ENCODE data around the gene KY. TPM values are rescaled to one million over a fixed set of nuclear protein-coding genes. Genes with fewer than 3 reads are reported as not detected.

The KY gene
- total and polyA plus RNA-seq, 10 of the 15 experiments (the other 5 are each of a cell fraction or from before 2014, with no cell fraction given), result 0.04 to 0.11 TPM; not detected in 8

DNA sequence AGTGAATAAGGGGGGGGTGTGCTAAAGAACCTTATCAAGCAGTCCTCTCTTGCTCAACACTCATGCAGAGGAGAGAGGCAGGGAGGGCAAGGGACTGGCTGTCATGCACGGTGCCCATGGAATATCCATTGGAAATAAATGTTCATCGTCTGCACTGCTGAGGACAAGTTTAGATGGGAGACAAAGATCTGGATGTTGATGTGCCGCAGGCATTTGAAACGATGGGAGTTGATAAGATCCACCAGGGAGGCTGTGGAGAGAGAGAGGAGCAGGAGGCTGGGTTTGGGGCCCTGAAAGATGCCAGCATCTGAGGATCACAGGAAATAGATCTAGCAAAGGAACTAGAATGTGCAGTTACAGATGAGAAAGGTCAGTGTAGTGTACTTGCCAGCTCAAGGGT lies 88.8 kb downstream of the KY start:
- in situ Hi-C loops (cut with MboI) (no loop called here), intact Hi-C loops (cut with micrococcal nuclease; ENCODE audit: unreplicated experiment) (no loop called here)
- no peak for FAIRE-seq
- no peaks in the 10 kb centered on the region for H3K9me3 ChIP-seq (replicated peaks; ENCODE audit: control insufficient read depth, insufficient read depth, low read length)
- H2AFZ ChIP-seq (ENCODE audit: control insufficient read depth, low read depth, low read length), result no peak overlapping the region
- H3K4me2 ChIP-seq (ENCODE audit: control insufficient read depth, insufficient read depth), result no peak overlapping the region
- RAD21 ChIA-PET (ENCODE audit: unreplicated experiment), result no interaction called here
- SMC1A ChIA-PET (ENCODE audit: uncharacterized antibody, unreplicated experiment), result no interaction called here
- H3K36me3 ChIP-seq (ENCODE audit: control insufficient read depth in 2 of 2, insufficient read depth in 2 of 2, low read length in 1 of 2), result peaks cover 2 to 7% of the 10 kb centered on the region in 2 experiments; a peak in 3 of 4 replicates
- H3K27me3 ChIP-seq (replicated peaks in 1 of 2; ENCODE audit: control insufficient read depth in 2 of 2, insufficient read depth in 2 of 2, low read length in 1 of 2), result no peaks in the 10 kb centered on the region
- H3K27ac ChIP-seq (ENCODE audit: control insufficient read depth, insufficient read depth), result no peak overlapping the region
- CTCF ChIA-PET, result no interaction called here
- H4K20me1 ChIP-seq (ENCODE audit: control insufficient read depth, insufficient read depth), result no peaks in the 10 kb centered on the region
- no peak overlapping the region for H3K9ac ChIP-seq (ENCODE audit: control insufficient read depth, insufficient read depth, low read length)
- POLR2A ChIA-PET, result no interaction called here
- 93% methylated on average over 4 of the region's 4 CpGs for WGBS (ENCODE audit: insufficient coverage, insufficient replicate concordance, low lambda C conversion rate, missing lambda C conversion rate)
- no peaks in the 10 kb centered on the region for H3K4me1 ChIP-seq (ENCODE audit: control insufficient read depth, insufficient read depth, low read length)
- no peak overlapping the region for H3K4me3 ChIP-seq
- BruUV-seq (replicated peaks), result no TSS peak
- ATAC-seq, result no peak
- no peaks in the 10 kb centered on the region for H3K79me2 ChIP-seq (ENCODE audit: control insufficient read depth, insufficient read depth, low read length)
- DNase-seq (ENCODE audit: low read depth, low spot score), result no peak
- TF ChIP-seq GABPA (IDR thresholded peaks at IDR 0.05; ENCODE audit: low read depth), result no peak
- TF ChIP-seq, protein P1, sequence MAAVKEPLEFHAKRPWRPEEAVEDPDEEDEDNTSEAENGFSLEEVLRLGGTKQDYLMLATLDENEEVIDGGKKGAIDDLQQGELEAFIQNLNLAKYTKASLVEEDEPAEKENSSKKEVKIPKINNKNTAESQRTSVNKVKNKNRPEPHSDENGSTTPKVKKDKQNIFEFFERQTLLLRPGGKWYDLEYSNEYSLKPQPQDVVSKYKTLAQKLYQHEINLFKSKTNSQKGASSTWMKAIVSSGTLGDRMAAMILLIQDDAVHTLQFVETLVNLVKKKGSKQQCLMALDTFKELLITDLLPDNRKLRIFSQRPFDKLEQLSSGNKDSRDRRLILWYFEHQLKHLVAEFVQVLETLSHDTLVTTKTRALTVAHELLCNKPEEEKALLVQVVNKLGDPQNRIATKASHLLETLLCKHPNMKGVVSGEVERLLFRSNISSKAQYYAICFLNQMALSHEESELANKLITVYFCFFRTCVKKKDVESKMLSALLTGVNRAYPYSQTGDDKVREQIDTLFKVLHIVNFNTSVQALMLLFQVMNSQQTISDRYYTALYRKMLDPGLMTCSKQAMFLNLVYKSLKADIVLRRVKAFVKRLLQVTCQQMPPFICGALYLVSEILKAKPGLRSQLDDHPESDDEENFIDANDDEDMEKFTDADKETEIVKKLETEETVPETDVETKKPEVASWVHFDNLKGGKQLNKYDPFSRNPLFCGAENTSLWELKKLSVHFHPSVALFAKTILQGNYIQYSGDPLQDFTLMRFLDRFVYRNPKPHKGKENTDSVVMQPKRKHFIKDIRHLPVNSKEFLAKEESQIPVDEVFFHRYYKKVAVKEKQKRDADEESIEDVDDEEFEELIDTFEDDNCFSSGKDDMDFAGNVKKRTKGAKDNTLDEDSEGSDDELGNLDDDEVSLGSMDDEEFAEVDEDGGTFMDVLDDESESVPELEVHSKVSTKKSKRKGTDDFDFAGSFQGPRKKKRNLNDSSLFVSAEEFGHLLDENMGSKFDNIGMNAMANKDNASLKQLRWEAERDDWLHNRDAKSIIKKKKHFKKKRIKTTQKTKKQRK (IDR thresholded peaks at IDR 0.05; ENCODE audit: low read depth, low read length), result no peak
- TF ChIP-seq DPF2 (IDR thresholded peaks at IDR 0.05), result no peak
- TF ChIP-seq, protein P2, sequence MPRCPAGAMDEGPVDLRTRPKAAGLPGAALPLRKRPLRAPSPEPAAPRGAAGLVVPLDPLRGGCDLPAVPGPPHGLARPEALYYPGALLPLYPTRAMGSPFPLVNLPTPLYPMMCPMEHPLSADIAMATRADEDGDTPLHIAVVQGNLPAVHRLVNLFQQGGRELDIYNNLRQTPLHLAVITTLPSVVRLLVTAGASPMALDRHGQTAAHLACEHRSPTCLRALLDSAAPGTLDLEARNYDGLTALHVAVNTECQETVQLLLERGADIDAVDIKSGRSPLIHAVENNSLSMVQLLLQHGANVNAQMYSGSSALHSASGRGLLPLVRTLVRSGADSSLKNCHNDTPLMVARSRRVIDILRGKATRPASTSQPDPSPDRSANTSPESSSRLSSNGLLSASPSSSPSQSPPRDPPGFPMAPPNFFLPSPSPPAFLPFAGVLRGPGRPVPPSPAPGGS (IDR thresholded peaks at IDR 0.05; ENCODE audit: borderline replicate concordance, insufficient read depth, low read depth, low read length, poor library complexity, severe bottlenecking), result no peak
- TF ChIP-seq, protein P3, sequence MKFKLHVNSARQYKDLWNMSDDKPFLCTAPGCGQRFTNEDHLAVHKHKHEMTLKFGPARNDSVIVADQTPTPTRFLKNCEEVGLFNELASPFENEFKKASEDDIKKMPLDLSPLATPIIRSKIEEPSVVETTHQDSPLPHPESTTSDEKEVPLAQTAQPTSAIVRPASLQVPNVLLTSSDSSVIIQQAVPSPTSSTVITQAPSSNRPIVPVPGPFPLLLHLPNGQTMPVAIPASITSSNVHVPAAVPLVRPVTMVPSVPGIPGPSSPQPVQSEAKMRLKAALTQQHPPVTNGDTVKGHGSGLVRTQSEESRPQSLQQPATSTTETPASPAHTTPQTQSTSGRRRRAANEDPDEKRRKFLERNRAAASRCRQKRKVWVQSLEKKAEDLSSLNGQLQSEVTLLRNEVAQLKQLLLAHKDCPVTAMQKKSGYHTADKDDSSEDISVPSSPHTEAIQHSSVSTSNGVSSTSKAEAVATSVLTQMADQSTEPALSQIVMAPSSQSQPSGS (IDR thresholded peaks at IDR 0.05; ENCODE audit: low read length), result no peak
- TF ChIP-seq, protein P4, sequence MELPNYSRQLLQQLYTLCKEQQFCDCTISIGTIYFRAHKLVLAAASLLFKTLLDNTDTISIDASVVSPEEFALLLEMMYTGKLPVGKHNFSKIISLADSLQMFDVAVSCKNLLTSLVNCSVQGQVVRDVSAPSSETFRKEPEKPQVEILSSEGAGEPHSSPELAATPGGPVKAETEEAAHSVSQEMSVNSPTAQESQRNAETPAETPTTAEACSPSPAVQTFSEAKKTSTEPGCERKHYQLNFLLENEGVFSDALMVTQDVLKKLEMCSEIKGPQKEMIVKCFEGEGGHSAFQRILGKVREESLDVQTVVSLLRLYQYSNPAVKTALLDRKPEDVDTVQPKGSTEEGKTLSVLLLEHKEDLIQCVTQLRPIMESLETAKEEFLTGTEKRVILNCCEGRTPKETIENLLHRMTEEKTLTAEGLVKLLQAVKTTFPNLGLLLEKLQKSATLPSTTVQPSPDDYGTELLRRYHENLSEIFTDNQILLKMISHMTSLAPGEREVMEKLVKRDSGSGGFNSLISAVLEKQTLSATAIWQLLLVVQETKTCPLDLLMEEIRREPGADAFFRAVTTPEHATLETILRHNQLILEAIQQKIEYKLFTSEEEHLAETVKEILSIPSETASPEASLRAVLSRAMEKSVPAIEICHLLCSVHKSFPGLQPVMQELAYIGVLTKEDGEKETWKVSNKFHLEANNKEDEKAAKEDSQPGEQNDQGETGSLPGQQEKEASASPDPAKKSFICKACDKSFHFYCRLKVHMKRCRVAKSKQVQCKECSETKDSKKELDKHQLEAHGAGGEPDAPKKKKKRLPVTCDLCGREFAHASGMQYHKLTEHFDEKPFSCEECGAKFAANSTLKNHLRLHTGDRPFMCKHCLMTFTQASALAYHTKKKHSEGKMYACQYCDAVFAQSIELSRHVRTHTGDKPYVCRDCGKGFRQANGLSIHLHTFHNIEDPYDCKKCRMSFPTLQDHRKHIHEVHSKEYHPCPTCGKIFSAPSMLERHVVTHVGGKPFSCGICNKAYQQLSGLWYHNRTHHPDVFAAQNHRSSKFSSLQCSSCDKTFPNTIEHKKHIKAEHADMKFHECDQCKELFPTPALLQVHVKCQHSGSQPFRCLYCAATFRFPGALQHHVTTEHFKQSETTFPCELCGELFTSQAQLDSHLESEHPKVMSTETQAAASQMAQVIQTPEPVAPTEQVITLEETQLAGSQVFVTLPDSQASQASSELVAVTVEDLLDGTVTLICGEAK (IDR thresholded peaks at IDR 0.05; ENCODE audit: borderline replicate concordance), result no peak
- TF ChIP-seq POLR2A (IDR thresholded peaks at IDR 0.05; ENCODE audit: low read depth, low read length), result no peak
- TF ChIP-seq, protein P5, sequence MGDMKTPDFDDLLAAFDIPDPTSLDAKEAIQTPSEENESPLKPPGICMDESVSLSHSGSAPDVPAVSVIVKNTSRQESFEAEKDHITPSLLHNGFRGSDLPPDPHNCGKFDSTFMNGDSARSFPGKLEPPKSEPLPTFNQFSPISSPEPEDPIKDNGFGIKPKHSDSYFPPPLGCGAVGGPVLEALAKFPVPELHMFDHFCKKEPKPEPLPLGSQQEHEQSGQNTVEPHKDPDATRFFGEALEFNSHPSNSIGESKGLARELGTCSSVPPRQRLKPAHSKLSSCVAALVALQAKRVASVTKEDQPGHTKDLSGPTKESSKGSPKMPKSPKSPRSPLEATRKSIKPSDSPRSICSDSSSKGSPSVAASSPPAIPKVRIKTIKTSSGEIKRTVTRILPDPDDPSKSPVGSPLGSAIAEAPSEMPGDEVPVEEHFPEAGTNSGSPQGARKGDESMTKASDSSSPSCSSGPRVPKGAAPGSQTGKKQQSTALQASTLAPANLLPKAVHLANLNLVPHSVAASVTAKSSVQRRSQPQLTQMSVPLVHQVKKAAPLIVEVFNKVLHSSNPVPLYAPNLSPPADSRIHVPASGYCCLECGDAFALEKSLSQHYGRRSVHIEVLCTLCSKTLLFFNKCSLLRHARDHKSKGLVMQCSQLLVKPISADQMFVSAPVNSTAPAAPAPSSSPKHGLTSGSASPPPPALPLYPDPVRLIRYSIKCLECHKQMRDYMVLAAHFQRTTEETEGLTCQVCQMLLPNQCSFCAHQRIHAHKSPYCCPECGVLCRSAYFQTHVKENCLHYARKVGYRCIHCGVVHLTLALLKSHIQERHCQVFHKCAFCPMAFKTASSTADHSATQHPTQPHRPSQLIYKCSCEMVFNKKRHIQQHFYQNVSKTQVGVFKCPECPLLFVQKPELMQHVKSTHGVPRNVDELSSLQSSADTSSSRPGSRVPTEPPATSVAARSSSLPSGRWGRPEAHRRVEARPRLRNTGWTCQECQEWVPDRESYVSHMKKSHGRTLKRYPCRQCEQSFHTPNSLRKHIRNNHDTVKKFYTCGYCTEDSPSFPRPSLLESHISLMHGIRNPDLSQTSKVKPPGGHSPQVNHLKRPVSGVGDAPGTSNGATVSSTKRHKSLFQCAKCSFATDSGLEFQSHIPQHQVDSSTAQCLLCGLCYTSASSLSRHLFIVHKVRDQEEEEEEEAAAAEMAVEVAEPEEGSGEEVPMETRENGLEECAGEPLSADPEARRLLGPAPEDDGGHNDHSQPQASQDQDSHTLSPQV (IDR thresholded peaks at IDR 0.05), result no peak
